ENCODE measurements around the gene MVB12B. TPM values are rescaled to one million over a fixed set of nuclear protein-coding genes. Genes with fewer than 3 reads are reported as not detected.
"Not testable (repeated sequence)": the region's sequence is repeated elsewhere in the genome, so short reads cannot be mapped to it uniquely, and the experiment has no call there.

MVB12B gene
- total RNA-seq, 1 experiment from 2014 or later, result 3.2 TPM

- DNase-seq (ENCODE audit: low read depth), result peak; percentile 25
Observed at GRCh38 chr9:126471084-126471624, 144.5 kb downstream of the MVB12B start.

- DNase-seq (ENCODE audit: low read depth), result no peak
Observed at GRCh38 chr9:126472198-126472947, 145.7 kb downstream of the MVB12B start.

GRCh38 chr9:126472948-126473298, 146.3 kb downstream of the MVB12B start:
- DNase-seq (ENCODE audit: low read depth), result no peak

GRCh38 chr9:126474206-126474765, 147.7 kb downstream of the MVB12B start:
- DNase-seq (ENCODE audit: low read depth), result peak; percentile 63

- DNase-seq (ENCODE audit: low read depth), result peak; percentile 86
Observed at GRCh38 chr9:126474786-126475485, 148.3 kb downstream of the MVB12B start.

GRCh38 chr9:126475933-126476555, 149.4 kb downstream of the MVB12B start:
- DNase-seq (ENCODE audit: low read depth), result no peak

GRCh38 chr9:126477432-126477831, 150.8 kb downstream of the MVB12B start:
- DNase-seq (ENCODE audit: low read depth), result not testable (repeated sequence)

- DNase-seq (ENCODE audit: low read depth), result no peak
Observed at GRCh38 chr9:126478216-126478981, 151.8 kb downstream of the MVB12B start.

- DNase-seq (ENCODE audit: low read depth), result no peak
Observed at GRCh38 chr9:126479515-126479914, 152.9 kb downstream of the MVB12B start.

- no peak for DNase-seq (ENCODE audit: low read depth)
Observed at GRCh38 chr9:126480813-126481212, 154.2 kb downstream of the MVB12B start.

- no peak for DNase-seq (ENCODE audit: low read depth)
Observed at GRCh38 chr9:126481862-126482261, 155.2 kb downstream of the MVB12B start.

GRCh38 chr9:126482361-126483044, 155.9 kb downstream of the MVB12B start:
- DNase-seq (ENCODE audit: low read depth), result peak; percentile 38

GRCh38 chr9:126483468-126484073, 156.9 kb downstream of the MVB12B start:
- DNase-seq (ENCODE audit: low read depth), result no peak

GRCh38 chr9:126485662-126486061, 159.0 kb downstream of the MVB12B start:
- DNase-seq (ENCODE audit: low read depth), result no peak

- no peak for DNase-seq (ENCODE audit: low read depth)
Observed at GRCh38 chr9:126486276-126486675, 159.6 kb downstream of the MVB12B start.

- DNase-seq (ENCODE audit: low read depth), result no peak
Observed at GRCh38 chr9:126487856-126488255, 161.2 kb downstream of the MVB12B start.

GRCh38 chr9:126488310-126488709, 161.7 kb downstream of the MVB12B start:
- DNase-seq (ENCODE audit: low read depth), result no peak

GRCh38 chr9:126488881-126489404, 162.3 kb downstream of the MVB12B start:
- no peak for DNase-seq (ENCODE audit: low read depth)

- no peak for DNase-seq (ENCODE audit: low read depth)
Observed at GRCh38 chr9:126489581-126490213, 163.1 kb downstream of the MVB12B start.

GRCh38 chr9:126490214-126490631, 163.6 kb downstream of the MVB12B start:
- DNase-seq (ENCODE audit: low read depth), result peak; percentile 32

All from M059J (cell line).